Gastrocnemius medialis (tissue), 4 donors: ENCODE measurements around the gene GPC6.

ENCODE experiments used
- POLR2A ChIP-seq, 2 donors: fragments of 450-650 bp; IDR thresholded peaks; one replicate each; pipeline ENCODE4 v1.6.1; 2017; ENCODE audit warnings: antibody characterized with exemption in 2 of 2, mild to moderate bottlenecking in 2 of 2, moderate library complexity in 2 of 2
- TF ChIP-seq, protein P1 (sequence below), 5 experiments: fragments of 450-650 bp in 3 of 5; fragments of 200-600 bp in 2 of 5; sonication (generic) in 2 of 5; IDR thresholded peaks in 4 of 5; conservative IDR thresholded peaks in 1 of 5; 1 replicate in 4 of 5; 2 replicates in 1 of 5; pipeline ENCODE4 v1.5.1; 2016 to 2019; ENCODE audit warnings: antibody characterized with exemption in 5 of 5, mild to moderate bottlenecking in 3 of 5, moderate library complexity in 3 of 5

DNA sequence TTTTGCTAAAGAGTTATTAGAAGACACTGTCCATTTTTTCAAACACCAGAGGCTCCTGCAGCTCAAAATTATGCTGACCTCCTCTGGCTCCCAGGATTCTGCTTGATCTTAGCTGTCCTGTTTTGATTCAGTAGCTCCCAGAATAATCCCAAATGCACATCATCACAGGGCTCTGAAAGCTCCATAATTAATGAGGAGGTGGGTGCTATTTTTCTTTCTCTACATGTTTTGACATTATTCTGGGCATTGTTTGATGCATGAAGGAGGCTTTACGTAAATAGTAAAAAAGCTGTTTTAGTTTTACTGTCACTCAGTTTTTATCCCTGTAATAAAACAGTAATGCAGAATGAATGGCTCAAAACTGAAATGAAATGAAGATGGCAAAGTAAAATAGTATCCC is 757.4 kb downstream of the GPC6 start:
- TF ChIP-seq, protein P1, sequence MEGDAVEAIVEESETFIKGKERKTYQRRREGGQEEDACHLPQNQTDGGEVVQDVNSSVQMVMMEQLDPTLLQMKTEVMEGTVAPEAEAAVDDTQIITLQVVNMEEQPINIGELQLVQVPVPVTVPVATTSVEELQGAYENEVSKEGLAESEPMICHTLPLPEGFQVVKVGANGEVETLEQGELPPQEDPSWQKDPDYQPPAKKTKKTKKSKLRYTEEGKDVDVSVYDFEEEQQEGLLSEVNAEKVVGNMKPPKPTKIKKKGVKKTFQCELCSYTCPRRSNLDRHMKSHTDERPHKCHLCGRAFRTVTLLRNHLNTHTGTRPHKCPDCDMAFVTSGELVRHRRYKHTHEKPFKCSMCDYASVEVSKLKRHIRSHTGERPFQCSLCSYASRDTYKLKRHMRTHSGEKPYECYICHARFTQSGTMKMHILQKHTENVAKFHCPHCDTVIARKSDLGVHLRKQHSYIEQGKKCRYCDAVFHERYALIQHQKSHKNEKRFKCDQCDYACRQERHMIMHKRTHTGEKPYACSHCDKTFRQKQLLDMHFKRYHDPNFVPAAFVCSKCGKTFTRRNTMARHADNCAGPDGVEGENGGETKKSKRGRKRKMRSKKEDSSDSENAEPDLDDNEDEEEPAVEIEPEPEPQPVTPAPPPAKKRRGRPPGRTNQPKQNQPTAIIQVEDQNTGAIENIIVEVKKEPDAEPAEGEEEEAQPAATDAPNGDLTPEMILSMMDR (IDR thresholded peaks at IDR 0.05 in 4 of 5, conservative IDR thresholded peaks at IDR 0.05 in 1 of 5): no peak
- no peak for TF ChIP-seq POLR2A (IDR thresholded peaks at IDR 0.05)
